Measurements from ENCODE around the gene LIN52. TPM values are rescaled to one million over a fixed set of nuclear protein-coding genes. Genes with fewer than 3 reads are reported as not detected.

Gene LIN52
- total RNA-seq, 2 donors from 2014 or later = 7.8 to 8.1 TPM

- no peaks in the 10 kb centered on the region for H3K9me3 ChIP-seq
- no peaks in the 10 kb centered on the region for H3K27me3 ChIP-seq (replicated peaks; ENCODE audit: insufficient read depth)
- no peaks in the 10 kb centered on the region for H3K4me1 ChIP-seq (replicated peaks)
- no peak overlapping the region for H3K4me3 ChIP-seq
- H3K36me3 ChIP-seq = no peaks in the 10 kb centered on the region
- WGBS = 89% methylated on average over 2 of the region's 2 CpGs
- TF ChIP-seq POLR2A (IDR thresholded peaks at IDR 0.05) (no peak), POLR2AphosphoS5 (IDR thresholded peaks at IDR 0.05) (no peak), CTCF (IDR thresholded peaks at IDR 0.05) (no peak)
- intact Hi-C loops (cut with DNase I) = no loop called here
- DNase-seq (ENCODE audit: low spot score) = no peak
- H3K27ac ChIP-seq = no peak overlapping the region
These were observed 91.6 kb downstream of the LIN52 start for GRCh38 chr14:74176400-74176793.

- no peaks in the 10 kb centered on the region for H3K4me1 ChIP-seq (replicated peaks)
- H3K27ac ChIP-seq = no peak overlapping the region
- intact Hi-C loops (cut with DNase I) = no loop called here
- H3K4me3 ChIP-seq = no peak overlapping the region
- 100% methylated on average over 3 of the region's 3 CpGs for WGBS
- DNase-seq (ENCODE audit: low spot score) = no peak
- no peaks in the 10 kb centered on the region for H3K27me3 ChIP-seq (replicated peaks; ENCODE audit: insufficient read depth)
- H3K9me3 ChIP-seq = no peaks in the 10 kb centered on the region
- H3K36me3 ChIP-seq = no peaks in the 10 kb centered on the region
- no peak for TF ChIP-seq POLR2A (IDR thresholded peaks at IDR 0.05)
- TF ChIP-seq POLR2AphosphoS5 (IDR thresholded peaks at IDR 0.05) = no peak
- TF ChIP-seq CTCF (IDR thresholded peaks at IDR 0.05) = no peak
These were observed 95.1 kb downstream of the LIN52 start for GRCh38 chr14:74179856-74180255.

GRCh38 chr14:74190927-74191575 lies 106.3 kb downstream of the LIN52 start:
- Histone ChIP-seq H3K9me3 (no peaks in the 10 kb centered on the region), H3K4me1 (replicated peaks) (no peaks in the 10 kb centered on the region), H3K27ac (no peak overlapping the region), H3K27me3 (replicated peaks; ENCODE audit: insufficient read depth) (no peaks in the 10 kb centered on the region), H3K4me3 (no peak overlapping the region), H3K36me3 (no peaks in the 10 kb centered on the region)
- WGBS = 48% methylated on average over 3 of the region's 3 CpGs
- TF ChIP-seq POLR2A (IDR thresholded peaks at IDR 0.05) = no peak
- no peak for TF ChIP-seq POLR2AphosphoS5 (IDR thresholded peaks at IDR 0.05)
- TF ChIP-seq CTCF (IDR thresholded peaks at IDR 0.05) = no peak
- DNase-seq (ENCODE audit: low spot score) = no peak
- intact Hi-C loops (cut with DNase I) = no loop called here

- H3K36me3 ChIP-seq = no peaks in the 10 kb centered on the region
- DNase-seq (ENCODE audit: low spot score) = no peak
- H3K4me3 ChIP-seq = no peak overlapping the region
- H3K9me3 ChIP-seq = no peaks in the 10 kb centered on the region
- no peaks in the 10 kb centered on the region for H3K4me1 ChIP-seq (replicated peaks)
- TF ChIP-seq CTCF (IDR thresholded peaks at IDR 0.05) (no peak), POLR2A (IDR thresholded peaks at IDR 0.05) (no peak), POLR2AphosphoS5 (IDR thresholded peaks at IDR 0.05) (no peak)
- intact Hi-C loops (cut with DNase I) = no loop called here
- H3K27ac ChIP-seq = no peak overlapping the region
- 94% methylated on average over 8 of the region's 8 CpGs for WGBS
- no peaks in the 10 kb centered on the region for H3K27me3 ChIP-seq (replicated peaks; ENCODE audit: insufficient read depth)
These were observed 109.9 kb downstream of the LIN52 start for GRCh38 chr14:74194506-74195274.

GRCh38 chr14:74195623-74196022 lies 110.9 kb downstream of the LIN52 start:
- Histone ChIP-seq H3K4me1 (replicated peaks) (no peaks in the 10 kb centered on the region), H3K36me3 (no peaks in the 10 kb centered on the region), H3K27me3 (replicated peaks; ENCODE audit: insufficient read depth) (no peaks in the 10 kb centered on the region), H3K27ac (no peak overlapping the region), H3K9me3 (no peaks in the 10 kb centered on the region), H3K4me3 (no peak overlapping the region)
- no peak for TF ChIP-seq POLR2AphosphoS5 (IDR thresholded peaks at IDR 0.05)
- no peak for TF ChIP-seq POLR2A (IDR thresholded peaks at IDR 0.05)
- TF ChIP-seq CTCF (IDR thresholded peaks at IDR 0.05) = no peak
- intact Hi-C loops (cut with DNase I) = no loop called here
- no peak for DNase-seq (ENCODE audit: low spot score)
- 94% methylated on average over 7 of the region's 7 CpGs for WGBS
